Right cardiac atrium (tissue), 5 donors: ENCODE data around the gene SUPT16H. TPM values are rescaled to one million over a fixed set of nuclear protein-coding genes. Genes with fewer than 3 reads are reported as not detected.

Source experiments
- ATAC-seq, 2 donors: fragments of 200-7000 bp; cut with Tn5 transposase; one replicate each; pipeline versions ENCODE4 v1.8.0 to v1.9.1; 2020; ENCODE audit warnings: moderate library complexity in 2 of 2, mild to moderate bottlenecking in 1 of 2
- DNase-seq, 3 donors: peaks; one replicate each; pipeline ENCODE4 v3.0.0-alpha.2; 2020
- H3K27ac ChIP-seq: one replicate; pipeline ENCODE4 v1.5.1; 2013; ENCODE audit warnings: mild to moderate bottlenecking, low read length, control low read depth, moderate library complexity
- H3K27me3 ChIP-seq: one replicate; pipeline ENCODE4 v1.6.1; 2013; ENCODE audit not compliant: control insufficient read depth, insufficient read depth
- H3K4me1 ChIP-seq: one replicate; pipeline ENCODE4 v1.6.1; 2013; ENCODE audit warnings: low read length; ENCODE audit not compliant: control insufficient read depth, insufficient read depth
- H3K4me3 ChIP-seq: one replicate; pipeline ENCODE4 v1.5.1; 2013; ENCODE audit warnings: low read length, control low read depth
- H3K9me3 ChIP-seq: one replicate; pipeline ENCODE4 v1.6.1; 2013; ENCODE audit warnings: low read length; ENCODE audit not compliant: control insufficient read depth
- WGBS: extraction: QIAGEN DNeasy Blood & Tissue Kit; methylation state at CpG from one replicate; pipeline ENCODE4 v1.1.7; 2013; 5-methylcytosine and 5-hydroxymethylcytosine counted together
- intact Hi-C, 4 donors: fragments of 100-400 bp; cut with DNase I; formaldehyde crosslinking; loops; one replicate each; pipeline versions ENCODE4 v1.11.0 to v1.14.0; 2022 to 2023
- polyA plus RNA-seq: library from polyadenylated mRNA; stranded (reverse); fragments of 200-250 nt; gene quantifications from one replicate; pipeline ENCODE4 v1.2.3, GENCODE V29; 2013
- total RNA-seq, 4 donors: library from RNA; stranded (reverse); fragmentation: NEBNext Ultra II Directional; extraction: Animal tissue kit (Norgen Biotek cat#: 25700); gene quantifications; one replicate each; pipeline ENCODE4 v1.2.1, GENCODE V29; 2021
- donor health status: healthy with polysubstance abuse.
- donor health status: DM: no; HTN: yes; CAD: no.
- donor health status: DM: no; HTN: no; CAD: no.
- donor health status: DM: no; HTN: yes; CAD: no; lungs with severe emphysema.
- donor health status: DM: yes; HTN: yes; CAD: no.

Gene SUPT16H
- total and polyA plus RNA-seq, 5 donors, result 27.4 to 38.7 (median 34.9) TPM

GRCh38 chr14:21369949-21370679, 13.7 kb downstream of the SUPT16H start:
- Histone ChIP-seq H3K4me1 (no peaks in the 10 kb centered on the region), H3K4me3 (no peak overlapping the region), H3K27ac (no peak overlapping the region), H3K9me3 (no peaks in the 10 kb centered on the region), H3K27me3 (no peaks in the 10 kb centered on the region)
- DNase-seq (no peak), ATAC-seq (no peak)
- intact Hi-C loops, result loop anchor here in 1 of 4 donors (10.0 kb wide), 1 partner anchor 45 kb away; no protein-coding TSS in a partner anchor
- 71% methylated on average over 4 of the region's 4 CpGs for WGBS

- ATAC-seq, result no peak
- 96% methylated on average over 6 of the region's 6 CpGs for WGBS
- no peak for DNase-seq
- Histone ChIP-seq H3K27ac (no peak overlapping the region), H3K4me1 (no peaks in the 10 kb centered on the region), H3K4me3 (no peak overlapping the region), H3K9me3 (no peaks in the 10 kb centered on the region), H3K27me3 (no peaks in the 10 kb centered on the region)
- intact Hi-C loops, result loop anchor here in 1 of 4 donors (10.0 kb wide), 1 partner anchor 47 kb away; no protein-coding TSS in a partner anchor
These were observed 16.2 kb downstream of the SUPT16H start for GRCh38 chr14:21367582-21368144.

GRCh38 chr14:21356511-21356910, 27.3 kb downstream of the SUPT16H start:
- intact Hi-C loops, result loop anchor here in 1 of 4 donors (10.0 kb wide), 1 partner anchor 48 kb away; no protein-coding TSS in a partner anchor
- 98% methylated on average over 4 of the region's 4 CpGs for WGBS

GRCh38 chr14:21352587-21352986, 31.2 kb downstream of the SUPT16H start:
- 85% methylated on average over 9 of the region's 9 CpGs for WGBS
- H3K9me3 ChIP-seq, result no peaks in the 10 kb centered on the region
- intact Hi-C loops, result loop anchor here in 1 of 4 donors (10.0 kb wide), 1 partner anchor 52 kb away; no protein-coding TSS in a partner anchor
- no peak overlapping the region for H3K4me3 ChIP-seq
- no peak overlapping the region for H3K27ac ChIP-seq
- no peaks in the 10 kb centered on the region for H3K27me3 ChIP-seq
- DNase-seq, result peak in 2 of 3 donors; percentile 20 to 47
- H3K4me1 ChIP-seq, result no peaks in the 10 kb centered on the region
- peak; percentile 32 to 61 for ATAC-seq

More at GRCh38 chr14:21356511-21356910, 27.3 kb downstream of the SUPT16H start:
- Histone ChIP-seq H3K4me3 (no peak overlapping the region), H3K27me3 (no peaks in the 10 kb centered on the region), H3K4me1 (no peaks in the 10 kb centered on the region), H3K27ac (no peak overlapping the region), H3K9me3 (no peaks in the 10 kb centered on the region)
- no peak for DNase-seq
- no peak for ATAC-seq

- no peaks in the 10 kb centered on the region for H3K9me3 ChIP-seq
- no peak overlapping the region for H3K4me3 ChIP-seq
- ATAC-seq (no peak), DNase-seq (no peak)
- H3K4me1 ChIP-seq, result no peaks in the 10 kb centered on the region
- WGBS, result 35% methylated on average over 3 of the region's 3 CpGs
- intact Hi-C loops, result loop anchor here in 1 of 4 donors (10.0 kb wide), 1 partner anchor 54 kb away; no protein-coding TSS in a partner anchor
- H3K27ac ChIP-seq, result no peak overlapping the region
- H3K27me3 ChIP-seq, result no peaks in the 10 kb centered on the region
These were observed 33.3 kb downstream of the SUPT16H start for GRCh38 chr14:21350539-21350938.

- H3K4me3 ChIP-seq, result no peak overlapping the region
- no peaks in the 10 kb centered on the region for H3K27me3 ChIP-seq
- no peak for ATAC-seq
- no peak overlapping the region for H3K27ac ChIP-seq
- DNase-seq, result no peak
- no peaks in the 10 kb centered on the region for H3K4me1 ChIP-seq
- intact Hi-C loops, result no loop called here
- H3K9me3 ChIP-seq, result no peaks in the 10 kb centered on the region
- 68% methylated on average over 2 of the region's 2 CpGs for WGBS
These were observed 36.6 kb downstream of the SUPT16H start for GRCh38 chr14:21347201-21347600.

GRCh38 chr14:21346532-21347135, 37.2 kb downstream of the SUPT16H start:
- no peaks in the 10 kb centered on the region for H3K9me3 ChIP-seq
- WGBS, result 80% methylated on average over 2 of the region's 2 CpGs
- H3K4me1 ChIP-seq, result no peaks in the 10 kb centered on the region
- intact Hi-C loops, result no loop called here
- no peaks in the 10 kb centered on the region for H3K27me3 ChIP-seq
- ATAC-seq (no peak), DNase-seq (no peak)
- no peak overlapping the region for H3K4me3 ChIP-seq
- H3K27ac ChIP-seq, result no peak overlapping the region

- WGBS, result 77% methylated on average over 13 of the region's 13 CpGs
- Histone ChIP-seq H3K4me3 (no peak overlapping the region), H3K9me3 (no peaks in the 10 kb centered on the region), H3K27ac (no peak overlapping the region), H3K27me3 (no peaks in the 10 kb centered on the region), H3K4me1 (no peaks in the 10 kb centered on the region)
- intact Hi-C loops, result no loop called here
- DNase-seq (peak in 1 of 3 donors; percentile 43), ATAC-seq (no peak)
These were observed 40.6 kb downstream of the SUPT16H start for GRCh38 chr14:21343035-21343794.

- Histone ChIP-seq H3K4me3 (no peak overlapping the region), H3K27ac (no peak overlapping the region), H3K27me3 (no peaks in the 10 kb centered on the region), H3K9me3 (no peaks in the 10 kb centered on the region), H3K4me1 (no peaks in the 10 kb centered on the region)
- ATAC-seq (no peak), DNase-seq (no peak)
- intact Hi-C loops, result no loop called here
- WGBS, result 81% methylated on average over 9 of the region's 9 CpGs
These were observed 49.5 kb downstream of the SUPT16H start for GRCh38 chr14:21334202-21334906.

GRCh38 chr14:21332950-21333349, 50.9 kb downstream of the SUPT16H start:
- no peak for DNase-seq
- Histone ChIP-seq H3K9me3 (no peaks in the 10 kb centered on the region), H3K27me3 (no peaks in the 10 kb centered on the region), H3K4me1 (no peaks in the 10 kb centered on the region), H3K4me3 (no peak overlapping the region), H3K27ac (no peak overlapping the region)
- intact Hi-C loops, result no loop called here
- WGBS, result 92% methylated on average over 2 of the region's 2 CpGs
- ATAC-seq, result no peak
